Muscle of back (tissue), 11 donors: Measurements from ENCODE around the gene KIF18B. TPM values are rescaled to one million over a fixed set of nuclear protein-coding genes. Genes with fewer than 3 reads are reported as not detected.
A peak's percentile ranks its signal among the peaks of the same experiment; 100 is the strongest.

ENCODE experiments used
- DNase-seq, 3 donors: peaks; one replicate each; pipeline versions ENCODE4 v3.0.0 to v3.0.0-alpha.2; 2013
- polyA plus RNA-seq, 10 donors: library from polyadenylated mRNA; unstranded; fragments of 120-200 nt; gene quantifications; one replicate each; pipeline ENCODE4 v1.2.1, GENCODE V29; 2013; ENCODE audit not compliant: insufficient read length in 10 of 10

The KIF18B gene
- polyA plus RNA-seq, 10 donors, result 5.2 to 12.1 (median 7.3) TPM

DNA sequence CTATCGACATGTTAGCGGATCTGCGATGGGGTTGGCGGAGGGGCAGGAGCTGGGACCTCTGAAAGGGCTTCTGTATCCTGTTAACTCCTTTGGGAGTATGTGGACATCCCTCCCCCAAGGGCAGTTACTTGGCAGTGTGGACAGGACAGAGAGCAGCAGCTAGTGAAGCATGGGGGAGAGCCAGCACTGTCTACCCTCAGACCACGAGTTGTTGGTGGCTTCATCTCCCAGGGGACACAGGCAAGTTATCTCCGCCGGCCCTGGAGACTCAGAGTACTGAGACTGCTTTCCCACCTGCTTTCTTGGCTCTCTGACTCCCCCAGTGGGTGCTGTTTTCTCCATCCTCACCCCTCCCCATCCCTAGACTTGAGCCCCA, 27.0 kb downstream of the KIF18B start:
- DNase-seq, result no peak

DNA sequence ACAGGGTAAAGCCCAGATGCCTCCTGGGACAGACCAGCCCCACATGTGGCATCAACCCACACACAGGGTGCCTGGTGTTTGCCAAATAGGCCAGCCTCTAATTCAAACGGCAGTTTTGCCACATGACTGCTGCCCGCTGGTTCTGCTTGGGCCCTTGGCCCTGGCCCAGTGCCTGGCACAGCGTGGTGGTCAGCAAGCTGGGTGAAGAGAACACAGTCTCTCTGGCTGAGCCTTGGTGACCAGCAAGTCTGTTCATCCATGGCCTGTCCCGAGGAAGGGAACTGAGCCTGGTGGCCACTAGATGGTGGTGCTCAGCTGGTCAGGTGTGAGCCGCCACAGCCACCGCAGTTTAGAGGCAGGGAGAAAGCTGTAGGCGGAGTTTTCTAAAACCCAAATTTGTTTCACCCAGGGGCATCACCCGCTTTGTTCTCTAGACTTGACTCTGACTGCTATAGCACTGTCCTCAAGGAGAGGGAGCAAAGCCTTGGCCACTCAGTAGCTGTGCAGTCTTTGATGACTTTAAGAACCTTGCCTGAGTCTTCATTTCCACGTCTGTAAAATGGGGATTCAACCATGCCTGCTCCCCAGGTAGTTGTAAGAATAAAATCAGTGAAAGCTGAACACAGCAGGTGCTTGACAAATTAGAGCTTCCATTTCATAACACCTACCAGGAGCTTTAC, 27.5 kb downstream of the KIF18B start:
- peak; percentile 62 to 89 (median 80) for DNase-seq

DNA sequence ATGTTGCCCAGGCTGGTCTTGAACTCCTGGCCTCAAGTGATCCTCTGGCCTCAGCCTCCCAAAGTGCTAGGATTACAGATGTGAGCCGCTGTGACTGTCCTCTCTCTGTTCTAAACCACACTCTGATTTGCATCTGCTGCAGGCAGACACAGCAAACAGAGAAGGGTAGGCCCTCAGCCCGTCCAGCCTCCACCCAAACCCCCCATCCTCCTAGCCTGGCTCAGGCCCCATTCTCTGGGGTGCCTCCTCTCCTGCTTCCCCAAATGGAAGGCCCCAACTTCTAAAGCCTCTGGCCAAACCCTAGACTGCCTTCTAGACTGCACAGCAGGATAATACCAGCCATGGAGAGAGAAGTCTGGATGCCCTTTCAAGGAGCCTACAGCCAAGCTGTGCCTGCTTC, 28.2 kb downstream of the KIF18B start:
- DNase-seq, result no peak

DNA sequence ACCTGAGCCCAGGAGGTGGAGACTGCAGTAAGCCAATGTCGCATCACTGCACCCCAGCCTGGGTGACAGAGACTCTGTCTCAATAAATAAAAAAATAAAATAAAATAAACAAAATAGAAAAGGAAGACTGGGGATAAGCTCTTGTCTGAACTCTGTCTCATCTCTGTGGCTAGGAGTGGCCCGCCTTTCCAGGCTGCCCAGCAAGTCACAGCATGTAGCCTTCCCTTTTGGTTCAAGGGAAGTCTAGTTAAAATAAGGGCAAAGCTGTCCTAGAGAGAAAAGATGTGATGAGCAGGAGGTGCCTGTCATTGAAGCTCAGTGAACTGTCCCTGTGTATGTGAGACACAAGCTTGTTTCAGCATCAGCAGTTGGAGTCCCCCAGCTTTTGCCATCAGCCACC, 29.6 kb downstream of the KIF18B start:
- DNase-seq, result no peak

DNA sequence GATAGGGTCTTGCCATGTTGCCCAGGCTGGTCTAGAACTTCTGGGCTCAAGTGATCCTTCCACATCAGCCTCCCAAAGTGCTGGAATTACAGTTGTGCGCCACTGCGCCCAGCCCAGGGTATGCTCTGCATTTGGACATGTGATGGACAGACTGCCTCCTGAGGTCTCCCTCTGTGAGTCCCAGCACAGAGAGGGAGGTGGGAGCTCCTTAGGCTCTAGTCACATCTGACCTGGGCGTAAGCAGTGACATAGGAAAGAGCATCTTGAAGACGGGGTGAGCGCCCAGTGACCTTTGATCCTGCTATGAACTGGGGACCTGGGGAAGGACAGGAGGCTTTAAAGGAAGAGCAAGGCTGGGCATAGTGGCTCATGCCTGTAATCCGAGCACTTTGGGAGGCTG, 30.1 kb downstream of the KIF18B start:
- no peak for DNase-seq

DNA sequence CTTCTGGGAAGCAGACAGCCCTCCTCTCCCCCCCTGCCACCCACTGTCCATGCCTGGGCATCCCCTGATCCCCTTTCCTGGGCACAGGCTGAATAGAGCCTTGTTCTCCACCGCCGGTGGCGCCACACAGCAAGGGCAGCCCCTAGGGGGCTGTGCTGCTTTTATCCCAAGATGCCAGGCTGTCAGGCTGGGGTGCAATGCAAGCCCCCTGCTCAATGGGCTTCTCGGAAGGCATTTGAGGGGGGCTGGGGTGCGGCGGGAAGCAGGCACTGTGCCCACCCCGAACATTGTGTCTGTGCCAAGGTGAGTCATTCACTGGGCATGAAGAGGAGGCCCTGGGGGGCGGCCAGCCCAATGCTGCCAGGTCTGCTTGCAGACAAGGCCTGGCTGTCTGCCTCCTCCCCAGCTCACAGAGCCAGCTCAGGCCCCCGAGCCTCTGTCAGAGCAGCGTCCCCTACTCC, 30.8 kb downstream of the KIF18B start:
- DNase-seq, result peak in 2 of 3 donors; percentile 36 to 47

DNA sequence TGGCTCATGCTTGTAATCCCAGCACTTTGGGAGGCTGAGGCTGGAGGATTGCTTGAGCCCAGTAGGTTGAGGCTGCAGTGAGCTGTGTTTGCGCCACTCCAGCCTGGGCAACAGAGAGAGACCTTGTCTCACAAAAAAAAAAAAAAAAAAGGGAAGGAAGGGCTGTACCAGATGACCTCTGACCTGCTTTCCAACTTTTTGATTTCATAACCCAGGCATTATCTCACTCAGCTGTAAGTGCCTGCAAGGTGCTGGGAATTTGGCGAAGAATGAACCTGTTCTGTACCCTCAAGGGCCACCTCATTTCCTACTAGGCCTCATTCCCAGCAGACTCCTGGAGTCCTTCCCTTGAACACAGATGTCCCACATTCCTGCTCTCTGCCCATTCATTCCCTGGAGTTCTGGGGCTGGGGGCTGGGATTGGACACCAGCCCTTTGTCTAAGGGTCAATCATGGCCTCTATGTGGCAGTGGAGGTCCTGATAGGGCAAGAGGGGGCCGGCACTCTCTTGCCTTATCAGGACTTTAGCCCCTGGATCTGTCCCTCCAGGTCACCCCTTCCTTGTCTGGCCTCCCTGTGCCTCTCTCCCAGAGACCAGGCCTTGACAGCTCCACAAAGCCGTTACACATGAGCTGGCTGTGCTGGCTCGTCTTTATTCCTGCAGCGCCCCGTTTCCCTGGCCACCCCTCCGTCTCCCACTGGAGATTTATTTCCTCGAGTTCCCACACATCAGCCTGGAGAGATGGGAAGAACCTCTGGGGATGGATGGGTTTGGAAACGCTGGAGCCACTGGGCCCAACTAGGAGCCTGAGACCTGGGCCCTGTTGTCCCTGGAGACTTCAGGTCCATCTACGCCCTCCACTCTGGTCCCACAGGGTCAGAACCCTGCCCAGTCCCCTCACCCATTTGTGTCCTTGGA, 31.5 kb downstream of the KIF18B start:
- no peak for DNase-seq

DNA sequence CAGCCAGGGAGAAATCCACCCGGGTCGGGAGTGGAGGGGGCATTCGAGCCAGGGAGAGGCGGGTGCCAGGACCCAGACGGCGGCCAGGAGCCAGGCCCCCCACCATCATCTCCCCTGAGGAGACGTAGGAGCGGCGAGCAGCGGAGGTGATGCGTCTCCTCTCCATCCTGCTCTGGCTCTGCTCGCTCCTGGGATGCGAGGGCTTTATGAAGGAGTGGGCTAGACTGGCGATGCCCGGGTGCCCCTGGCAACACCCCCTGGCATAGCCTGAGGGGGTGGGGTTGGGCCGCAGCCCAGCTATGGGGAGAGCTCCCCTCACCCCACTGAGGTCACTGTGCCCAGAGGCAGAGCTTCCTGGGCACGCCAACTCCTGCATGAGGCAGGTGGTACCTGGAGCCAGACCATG, 32.2 kb downstream of the KIF18B start, which contains the start of gene GFAP:
TSS of gene GFAP (minus strand) at position 180 of the 406 bp plus-strand sequence. CDS start at position 166, 14 bp downstream.
- no peak for DNase-seq

DNA sequence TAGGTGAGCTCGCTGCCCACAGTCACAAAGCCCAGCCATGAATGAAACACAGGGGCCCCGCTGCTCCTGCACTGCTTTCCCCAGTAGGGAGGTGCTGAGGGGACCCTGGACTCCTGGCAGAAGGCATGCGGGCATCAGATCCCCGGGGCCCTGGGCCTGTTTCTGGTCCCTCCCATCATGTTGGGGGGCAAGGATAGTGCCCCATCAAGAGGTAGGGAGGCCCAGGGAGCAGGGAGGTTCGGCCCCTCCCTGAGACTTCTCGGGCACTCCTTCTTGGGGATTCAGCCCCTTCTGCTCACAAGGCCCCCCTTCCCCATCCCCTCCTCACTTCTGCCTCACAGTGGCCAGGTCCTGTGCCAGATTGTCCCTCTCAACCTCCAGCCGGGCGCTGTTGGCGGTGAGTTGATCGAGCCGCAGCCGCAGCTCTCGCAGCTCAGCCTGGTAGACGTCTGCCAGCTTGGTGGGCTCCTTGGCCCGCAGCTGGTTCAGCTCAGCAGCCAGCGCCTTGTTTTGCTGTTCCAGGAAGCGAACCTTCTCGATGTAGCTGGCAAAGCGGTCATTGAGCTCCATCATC, 32.8 kb downstream of the KIF18B start:
- DNase-seq, result no peak

DNA sequence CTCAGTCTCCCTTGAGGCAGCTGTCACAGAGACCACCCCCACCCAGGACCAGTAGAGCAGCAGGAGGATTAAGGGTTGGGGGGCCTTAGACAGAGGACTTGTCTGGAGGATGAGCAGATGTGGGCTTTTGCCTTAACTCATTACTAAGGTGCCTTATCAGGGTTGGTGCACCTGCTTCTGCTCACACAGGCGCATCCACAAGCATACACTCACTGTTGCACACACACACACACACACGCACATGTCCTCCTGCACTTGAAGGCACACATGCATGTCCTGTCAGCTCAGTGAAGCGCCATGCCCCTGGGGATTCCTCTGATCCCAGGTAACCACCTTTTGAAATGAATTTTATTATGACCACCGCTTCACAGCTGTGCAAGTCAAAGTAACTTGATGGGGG, 33.4 kb downstream of the KIF18B start:
- no peak for DNase-seq

DNA sequence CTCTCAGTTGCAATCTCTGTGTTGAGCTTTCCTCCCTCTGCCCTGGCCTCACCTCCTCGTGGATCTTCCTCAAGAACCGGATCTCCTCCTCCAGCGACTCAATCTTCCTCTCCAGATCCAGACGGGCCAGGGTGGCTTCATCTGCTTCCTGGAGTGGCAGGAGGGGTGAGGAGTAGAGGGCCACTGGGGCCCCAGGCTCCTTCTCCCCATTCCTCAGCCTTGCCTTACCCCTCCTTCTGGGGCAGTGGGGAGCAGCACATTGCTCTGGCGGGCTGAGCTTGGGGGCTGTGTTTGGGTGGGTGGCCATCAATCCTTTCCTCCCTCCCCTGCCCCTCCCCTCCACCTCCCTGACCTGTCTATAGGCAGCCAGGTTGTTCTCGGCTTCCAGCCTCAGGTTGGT, 33.9 kb downstream of the KIF18B start:
- DNase-seq, result no peak

DNA sequence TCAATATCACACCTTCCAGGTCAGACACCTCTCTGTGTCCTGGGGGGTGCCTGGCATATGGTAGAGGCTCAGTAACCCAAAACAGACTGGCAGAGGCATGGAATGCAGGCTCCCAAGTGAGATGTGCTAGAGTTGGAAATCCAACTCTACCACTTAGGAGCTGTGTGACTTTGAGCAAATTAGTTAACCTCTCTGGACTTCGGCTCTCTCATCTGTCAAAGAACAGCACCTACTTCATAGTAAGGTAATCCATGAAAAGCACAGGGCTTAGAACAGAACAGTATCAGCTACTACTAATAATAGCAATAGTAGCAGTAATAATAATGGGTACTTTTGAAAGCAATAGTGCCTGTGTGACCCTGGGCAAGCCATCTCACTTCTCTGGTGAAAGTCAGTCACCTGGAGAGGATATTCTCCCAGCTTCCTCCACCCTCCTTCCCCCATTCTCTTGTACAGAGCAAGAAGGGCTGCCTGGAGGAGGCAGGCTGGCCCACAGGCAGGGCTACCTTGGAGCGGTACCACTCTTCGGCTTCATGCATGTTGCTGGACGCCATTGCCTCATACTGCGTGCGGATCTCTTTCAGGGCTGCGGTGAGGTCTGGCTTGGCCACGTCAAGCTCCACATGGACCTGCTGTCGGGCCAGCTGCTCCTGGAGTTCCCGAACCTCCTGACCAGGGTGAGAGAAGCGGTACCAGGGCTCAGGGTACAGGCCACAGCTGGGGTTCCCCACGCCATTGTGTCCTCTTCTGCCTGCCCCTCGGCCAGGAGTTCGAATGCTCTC, 34.6 kb downstream of the KIF18B start:
- no peak for DNase-seq

DNA sequence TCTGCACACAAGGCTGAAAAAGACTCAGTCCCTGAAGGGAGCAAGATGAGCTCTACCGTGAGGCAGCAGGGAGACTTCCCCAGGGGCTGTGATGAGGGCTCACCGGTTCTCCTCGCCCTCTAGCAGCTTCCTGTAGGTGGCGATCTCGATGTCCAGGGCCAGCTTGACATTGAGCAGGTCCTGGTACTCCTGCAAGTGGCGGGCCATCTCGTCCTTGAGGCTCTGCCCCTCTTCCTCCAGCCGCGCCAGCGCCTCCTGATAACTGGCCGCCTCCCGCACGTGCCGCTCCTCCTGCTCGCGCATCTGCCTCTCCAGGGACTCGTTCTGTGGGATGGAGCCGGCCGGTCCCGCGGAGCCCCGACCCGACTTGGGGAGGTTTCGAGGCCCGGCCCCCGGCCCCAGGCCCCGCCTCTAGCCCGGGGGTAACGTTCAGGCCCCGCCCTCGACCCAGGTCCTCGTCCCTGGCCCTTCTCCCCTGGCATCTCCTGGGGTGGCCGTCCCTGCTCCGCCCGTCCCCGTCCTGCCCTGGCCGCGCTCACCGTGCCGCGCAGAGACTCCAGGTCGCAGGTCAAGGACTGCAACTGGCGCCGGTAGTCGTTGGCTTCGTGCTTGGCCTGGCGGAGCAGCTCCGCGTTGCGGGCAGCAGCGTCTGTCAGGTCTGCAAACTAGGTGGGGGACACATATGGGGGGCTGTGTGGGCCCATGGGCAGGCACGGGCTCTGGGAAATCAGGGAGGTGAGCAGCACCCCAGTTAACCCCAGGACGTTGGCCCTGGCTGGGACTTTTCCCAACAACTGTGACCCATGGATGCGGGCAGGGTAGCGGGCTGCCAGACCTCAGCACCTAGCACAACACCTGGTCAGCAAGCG, 36.2 kb downstream of the KIF18B start:
- no peak for DNase-seq

DNA sequence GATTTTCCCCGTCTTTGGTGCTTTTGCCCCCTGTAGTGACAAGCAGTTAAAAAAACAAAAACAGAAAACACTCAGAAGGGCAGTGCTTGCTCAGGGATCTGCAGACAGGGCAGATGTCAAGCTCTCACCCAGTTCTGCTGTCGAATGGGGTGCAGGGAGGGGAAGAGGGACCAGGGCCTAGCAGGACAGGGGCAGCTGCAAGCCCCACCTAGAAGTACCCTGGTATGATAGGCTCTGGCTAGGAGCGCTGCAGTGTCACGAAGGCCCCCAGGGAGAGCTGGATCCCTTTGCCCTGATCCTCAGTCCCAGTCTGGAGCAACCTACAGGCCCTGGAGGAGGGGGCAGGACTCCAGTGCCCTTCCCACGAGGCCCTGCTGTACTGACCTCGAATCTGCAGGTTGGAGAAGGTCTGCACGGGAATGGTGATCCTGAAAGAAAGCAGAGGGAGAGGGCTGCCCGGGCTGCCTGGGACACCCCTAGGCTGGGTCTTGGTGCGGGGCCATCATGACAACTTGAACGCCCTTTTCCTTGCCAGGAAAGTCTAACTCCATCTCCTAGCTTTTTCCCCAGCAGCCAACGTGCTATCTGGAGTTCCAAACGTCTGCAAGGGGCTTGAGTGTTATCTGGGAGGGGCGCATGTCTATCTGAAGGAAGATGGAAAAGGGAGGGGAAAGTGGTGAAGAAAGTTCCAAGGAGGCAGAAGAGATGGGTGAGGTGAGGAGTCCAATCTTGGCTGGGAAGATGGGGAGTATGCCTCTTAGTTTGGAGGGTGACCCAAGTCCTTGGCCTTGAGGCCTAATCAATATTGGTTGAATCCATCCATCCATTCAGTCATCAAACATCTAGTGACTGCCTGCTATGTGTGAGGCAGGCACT, 37.1 kb downstream of the KIF18B start:
- DNase-seq, result no peak

DNA sequence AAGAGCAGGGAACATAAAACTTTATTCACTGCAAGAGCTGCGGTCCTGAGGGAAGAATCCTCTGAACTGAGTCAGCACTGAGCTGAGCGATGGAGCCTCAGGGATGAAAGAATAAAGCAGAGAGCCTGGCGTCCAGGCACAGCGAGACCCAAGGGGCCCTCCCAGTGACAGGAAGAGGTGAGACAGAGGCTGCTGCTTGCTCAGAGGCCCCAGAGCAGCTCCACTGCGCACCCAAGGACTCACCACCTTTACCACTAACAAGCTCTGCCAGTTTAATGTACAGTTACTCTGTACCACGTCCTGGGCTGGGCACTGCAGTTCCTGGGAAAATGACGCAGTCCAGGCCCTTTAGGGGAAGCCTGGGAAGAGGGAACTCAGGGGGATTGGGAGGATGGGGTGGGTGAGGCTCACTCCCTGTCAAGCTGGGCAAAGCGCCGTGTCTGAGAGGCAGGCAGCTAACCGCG, 37.9 kb downstream of the KIF18B start:
- peak in 1 of 3 donors; percentile 51 for DNase-seq

DNA sequence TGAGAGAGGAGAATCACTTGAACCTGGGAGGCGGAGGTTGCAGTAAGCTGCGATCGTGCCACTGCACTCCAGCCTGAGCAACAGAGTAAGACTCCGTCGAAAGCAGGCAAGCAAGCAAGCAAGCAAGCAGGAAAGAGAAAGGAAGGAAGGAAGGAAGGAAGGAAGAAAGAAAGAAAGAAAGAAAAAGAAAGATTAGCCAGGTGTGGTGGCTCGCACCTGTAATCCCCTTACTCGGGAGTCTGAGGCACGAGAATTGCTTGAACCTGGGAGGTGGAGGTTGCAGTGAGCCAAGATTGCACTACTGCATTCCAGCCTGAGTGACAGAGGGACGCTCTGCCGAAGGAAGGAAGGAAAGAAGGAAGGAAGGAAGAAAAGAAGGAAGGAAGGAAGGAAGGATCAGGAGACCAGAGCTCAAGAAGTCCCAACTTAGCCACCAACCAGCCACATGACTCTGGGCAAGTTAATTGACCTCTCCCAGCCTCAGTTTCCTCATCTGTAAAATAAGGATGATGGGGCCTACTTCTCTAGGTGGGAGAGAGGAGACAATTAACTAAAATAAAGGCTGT, 38.7 kb downstream of the KIF18B start:
- no peak for DNase-seq

DNA sequence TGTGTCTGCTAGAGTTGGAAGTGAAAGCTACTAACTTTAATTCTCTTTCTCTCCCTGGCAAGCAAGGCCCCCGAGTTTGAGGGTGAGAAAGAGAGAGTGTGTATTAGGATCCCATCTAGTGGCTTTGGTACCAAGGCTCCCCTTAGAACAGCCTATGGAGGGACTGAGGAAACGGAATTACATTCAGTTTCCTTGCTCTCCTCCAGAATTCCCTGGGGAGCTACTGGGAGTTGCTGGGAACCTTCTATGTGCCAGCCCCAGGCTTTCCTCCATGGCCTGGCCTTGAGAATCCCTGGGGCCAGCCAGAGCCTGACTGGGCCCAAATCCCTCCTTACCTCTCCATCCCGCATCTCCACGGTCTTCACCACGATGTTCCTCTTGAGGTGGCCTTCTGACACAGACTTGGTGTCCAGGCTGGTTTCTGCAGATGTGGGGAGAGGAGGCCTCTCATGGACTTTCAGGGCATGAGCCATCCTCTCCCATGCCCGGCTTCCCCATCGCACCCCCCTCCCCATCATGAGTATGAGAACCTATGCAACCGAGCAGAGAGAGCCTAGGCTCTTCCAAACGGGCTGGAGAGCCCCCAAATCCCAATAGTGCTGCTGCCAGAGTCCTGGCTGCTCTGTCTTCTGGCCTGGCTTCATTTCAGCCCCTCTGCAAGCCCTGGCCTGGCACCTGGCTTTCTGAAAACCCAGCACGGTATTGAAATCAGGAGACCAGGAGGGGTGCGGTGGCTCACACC, 39.7 kb downstream of the KIF18B start:
- no peak for DNase-seq
